Measurements from ENCODE around the gene KIRREL3.

The KIRREL3 gene

GRCh38 chr11:126548581-126549550 is 451.7 kb downstream of the KIRREL3 start:
- no peak overlapping the region for H3K4me3 ChIP-seq (ENCODE audit: low read length)
- no peak for TF ChIP-seq CTCF (IDR thresholded peaks at IDR 0.05; ENCODE audit: insufficient read depth, low read depth, low read length, missing control alignments)
- no peak for DNase-seq (ENCODE audit: low read depth)

DNA sequence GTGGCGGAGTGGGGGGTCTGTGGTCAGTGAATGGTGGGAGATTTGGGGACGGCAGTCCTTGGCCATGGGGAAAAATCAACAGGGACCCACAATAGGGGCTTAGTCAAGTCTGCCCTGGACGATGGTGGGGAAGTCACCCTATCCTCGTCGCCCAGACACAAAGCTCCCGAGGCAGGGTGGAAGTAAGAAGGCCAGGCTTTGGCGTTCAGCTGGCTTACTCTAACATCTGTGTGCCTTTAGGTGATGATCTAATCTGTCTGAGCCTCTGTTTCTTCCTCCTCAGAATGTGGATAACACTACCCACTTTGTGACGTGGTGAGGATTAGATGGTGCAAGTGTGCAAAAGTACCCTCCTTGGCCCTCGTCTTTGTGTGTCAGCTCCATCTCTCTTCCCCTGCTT is 452.9 kb downstream of the KIRREL3 start:
- DNase-seq (ENCODE audit: low read depth): no peak
- H3K4me3 ChIP-seq (ENCODE audit: low read length): no peak overlapping the region
- TF ChIP-seq CTCF (IDR thresholded peaks at IDR 0.05; ENCODE audit: insufficient read depth, low read depth, low read length, missing control alignments): no peak

- no peak overlapping the region for H3K4me3 ChIP-seq (ENCODE audit: low read length)
- no peak for DNase-seq (ENCODE audit: low read depth)
- no peak for TF ChIP-seq CTCF (IDR thresholded peaks at IDR 0.05; ENCODE audit: insufficient read depth, low read depth, low read length, missing control alignments)
Observed at GRCh38 chr11:126547161-126547560, 453.4 kb downstream of the KIRREL3 start.

GRCh38 chr11:126546694-126547093 is 453.9 kb downstream of the KIRREL3 start:
- no peak for DNase-seq (ENCODE audit: low read depth)
- no peak overlapping the region for H3K4me3 ChIP-seq (ENCODE audit: low read length)
- no peak for TF ChIP-seq CTCF (IDR thresholded peaks at IDR 0.05; ENCODE audit: insufficient read depth, low read depth, low read length, missing control alignments)

DNA sequence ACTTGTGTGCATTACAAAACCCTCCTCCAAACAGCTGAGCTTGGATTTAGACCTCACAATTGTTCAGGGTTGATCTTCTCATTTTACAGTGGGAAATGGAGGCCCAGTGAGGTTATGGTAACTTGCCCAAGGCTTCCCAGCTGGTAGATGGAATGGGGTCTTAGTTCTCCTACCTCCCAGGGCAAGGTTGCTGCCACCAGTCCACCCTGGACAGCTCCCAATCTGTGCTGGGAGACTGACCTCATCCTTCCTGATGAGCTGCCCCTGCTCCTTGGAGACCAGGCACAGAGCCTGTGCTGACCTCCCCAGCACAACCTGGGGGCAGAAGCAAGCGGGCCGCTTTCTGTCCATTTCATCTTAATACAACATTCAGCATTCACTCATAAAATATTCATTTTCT is 454.4 kb downstream of the KIRREL3 start:
- no peak for DNase-seq (ENCODE audit: low read depth)
- TF ChIP-seq CTCF (IDR thresholded peaks at IDR 0.05; ENCODE audit: insufficient read depth, low read depth, low read length, missing control alignments): no peak
- no peak overlapping the region for H3K4me3 ChIP-seq (ENCODE audit: low read length)

GRCh38 chr11:126545057-126545555 is 455.5 kb downstream of the KIRREL3 start:
- TF ChIP-seq CTCF (IDR thresholded peaks at IDR 0.05; ENCODE audit: insufficient read depth, low read depth, low read length, missing control alignments): no peak
- no peak overlapping the region for H3K4me3 ChIP-seq (ENCODE audit: low read length)
- no peak for DNase-seq (ENCODE audit: low read depth)

Measured in epithelial cell of esophagus (primary cell).